H9 (cell line): Measurements from ENCODE around the gene GALT. TPM values are rescaled to one million over a fixed set of nuclear protein-coding genes. Genes with fewer than 3 reads are reported as not detected.

Experiments used
- DNase-seq: peaks from one replicate; pipeline ENCODE4 v3.0.0-alpha.2; 2017
- H2AFZ ChIP-seq: one replicate; pipeline ENCODE4 v1.6.1; 2013; ENCODE audit warnings: mild to moderate bottlenecking, low read length, control low read depth, moderate library complexity
- H2AK5ac ChIP-seq: 2 replicates; pipeline ENCODE4 v1.6.1; 2013; ENCODE audit warnings: low read length, control low read depth, mixed read lengths; ENCODE audit not compliant: insufficient read length
- H2BK120ac ChIP-seq: one replicate; pipeline ENCODE4 v1.6.1; 2013; ENCODE audit warnings: low read depth, mild to moderate bottlenecking, low read length, control low read depth, inconsistent platforms; ENCODE audit not compliant: poor library complexity, severe bottlenecking
- H2BK12ac ChIP-seq: 2 replicates; pipeline ENCODE4 v1.6.1; 2013; ENCODE audit warnings: low read length, control low read depth, mixed read lengths, low read depth; ENCODE audit not compliant: insufficient read length
- H2BK15ac ChIP-seq: 2 replicates; pipeline ENCODE4 v1.6.1; 2013; ENCODE audit warnings: low read depth, low read length, control low read depth
- H2BK20ac ChIP-seq: one replicate; pipeline ENCODE4 v1.6.1; 2013; ENCODE audit warnings: low read depth, mild to moderate bottlenecking, low read length, control low read depth, inconsistent platforms; ENCODE audit not compliant: poor library complexity, severe bottlenecking
- H2BK5ac ChIP-seq: 2 replicates; pipeline ENCODE4 v1.6.1; 2013; ENCODE audit warnings: low read length, control low read depth, mixed read lengths; ENCODE audit not compliant: insufficient read length
- H3K14ac ChIP-seq: 2 replicates; pipeline ENCODE4 v1.6.1; 2013; ENCODE audit warnings: low read length, control low read depth; ENCODE audit not compliant: insufficient read depth
- H3K18ac ChIP-seq: 2 replicates; pipeline ENCODE4 v1.6.1; 2013; ENCODE audit warnings: low read depth, mild to moderate bottlenecking, mixed read lengths, low read length, control low read depth; ENCODE audit not compliant: insufficient read length
- H3K23ac ChIP-seq: 2 replicates; pipeline ENCODE4 v1.6.1; 2013; ENCODE audit warnings: low read length, control low read depth, mixed read lengths, low read depth; ENCODE audit not compliant: insufficient read length
- H3K23me2 ChIP-seq: 2 replicates; pipeline ENCODE4 v1.6.1; 2013; ENCODE audit warnings: low read depth, mild to moderate bottlenecking, mixed read lengths, low read length, control low read depth; ENCODE audit not compliant: insufficient read length, poor library complexity, severe bottlenecking
- H3K27ac ChIP-seq: 2 replicates; pipeline ENCODE4 v1.5.1; 2013; ENCODE audit warnings: low read length, control low read depth, mixed read lengths, low read depth; ENCODE audit not compliant: insufficient read length
- H3K27me3 ChIP-seq: 2 replicates; pipeline ENCODE4 v1.6.1; 2013; ENCODE audit warnings: low read length, control low read depth, inconsistent platforms; ENCODE audit not compliant: insufficient read depth
- H3K4ac ChIP-seq: 2 replicates; pipeline ENCODE4 v1.6.1; 2013; ENCODE audit warnings: low read depth, mild to moderate bottlenecking, control low read depth, inconsistent platforms, low read length, moderate library complexity
- H3K4me1 ChIP-seq: 2 replicates; pipeline ENCODE4 v1.6.1; 2013; ENCODE audit warnings: low read length, control low read depth, inconsistent platforms; ENCODE audit not compliant: insufficient read depth
- H3K4me2 ChIP-seq: 2 replicates; pipeline ENCODE4 v1.6.1; 2013; ENCODE audit warnings: low read length, control low read depth, mixed read lengths; ENCODE audit not compliant: insufficient read length, insufficient read depth
- H3K56ac ChIP-seq: 2 replicates; pipeline ENCODE4 v1.6.1; 2013; ENCODE audit warnings: low read depth, mild to moderate bottlenecking, mixed read lengths, low read length, control low read depth; ENCODE audit not compliant: insufficient read length
- H3K79me1 ChIP-seq: 2 replicates; pipeline ENCODE4 v1.6.1; 2013; ENCODE audit warnings: low read depth, mild to moderate bottlenecking, moderate library complexity, low read length, control low read depth, inconsistent platforms; ENCODE audit not compliant: insufficient read depth, poor library complexity, severe bottlenecking
- H3K79me2 ChIP-seq: 2 replicates; pipeline ENCODE4 v1.6.1; 2013; ENCODE audit warnings: low read length, control low read depth, inconsistent platforms; ENCODE audit not compliant: insufficient read depth
- H3K9ac ChIP-seq: 2 replicates; pipeline ENCODE4 v1.6.1; 2013; ENCODE audit warnings: low read length, control low read depth, mixed read lengths; ENCODE audit not compliant: insufficient read length; ENCODE audit errors: extremely low read depth
- H3K9me3 ChIP-seq: one replicate; pipeline ENCODE4 v1.6.1; 2013; ENCODE audit warnings: low read depth, low read length, inconsistent platforms; ENCODE audit not compliant: control insufficient read depth
- H3T11ph ChIP-seq: one replicate; pipeline ENCODE4 v1.6.1; 2013; ENCODE audit warnings: mild to moderate bottlenecking, low read length, control low read depth, inconsistent platforms
- H4K20me1 ChIP-seq: one replicate; pipeline ENCODE4 v1.6.1; 2013; ENCODE audit not compliant: control insufficient read depth, insufficient read length, insufficient read depth
- H4K5ac ChIP-seq: 2 replicates; pipeline ENCODE4 v1.6.1; 2013; ENCODE audit warnings: low read depth, mild to moderate bottlenecking, mixed read lengths, low read length, control low read depth; ENCODE audit not compliant: insufficient read length
- H4K8ac ChIP-seq: replicated peaks from 2 replicates; pipeline ENCODE4 v1.6.1; 2013; ENCODE audit warnings: low read length, control low read depth, mixed read lengths, low read depth; ENCODE audit not compliant: insufficient read length
- H4K91ac ChIP-seq: 2 replicates; pipeline ENCODE4 v1.6.1; 2013; ENCODE audit warnings: low read depth, mild to moderate bottlenecking, moderate library complexity, mixed read lengths, low read length, control low read depth; ENCODE audit not compliant: insufficient read length
- H3K27ac Mint-ChIP-seq, 3 experiments: 2 replicates in 2 of 3; 3 replicates in 1 of 3; pipeline ENCODE4 v1.8.0; 2020 to 2021; ENCODE audit warnings: mixed read lengths in 3 of 3, mild to moderate bottlenecking in 1 of 3, moderate library complexity in 1 of 3
- H3K27me3 Mint-ChIP-seq: 2 replicates; pipeline ENCODE4 v1.8.0; 2021; ENCODE audit warnings: low read depth, mild to moderate bottlenecking, moderate library complexity, mixed read lengths
- H3K36me3 Mint-ChIP-seq, 3 experiments: 2 replicates in 2 of 3; 3 replicates in 1 of 3; pipeline ENCODE4 v1.8.0; 2020 to 2021; ENCODE audit warnings: low read depth in 3 of 3, mixed read lengths in 3 of 3; ENCODE audit not compliant: insufficient read depth in 1 of 3
- H3K4me1 Mint-ChIP-seq, 2 experiments: 2 replicates each; pipeline ENCODE4 v1.8.0; 2020; ENCODE audit warnings: mixed read lengths in 2 of 2
- H3K4me3 Mint-ChIP-seq, 2 experiments: 2 replicates in 1 of 2; 3 replicates in 1 of 2; pipeline ENCODE4 v1.8.0; 2020 to 2021; ENCODE audit warnings: mild to moderate bottlenecking in 2 of 2, mixed read lengths in 2 of 2, moderate library complexity in 1 of 2
- H3K9me3 Mint-ChIP-seq, 2 experiments: 2 replicates in 1 of 2; 3 replicates in 1 of 2; pipeline ENCODE4 v1.8.0; 2020; ENCODE audit warnings: mild to moderate bottlenecking in 2 of 2, mixed read lengths in 2 of 2, moderate library complexity in 1 of 2
- WGBS: extraction: QIAGEN DNeasy Blood & Tissue Kit; methylation state at CpG from one replicate; pipeline ENCODE4 v1.1.7; 2013; ENCODE audit warnings: missing lambda C conversion rate, low lambda C conversion rate, mixed read lengths; ENCODE audit not compliant: insufficient read length; ENCODE audit errors: extremely low coverage; 5-methylcytosine and 5-hydroxymethylcytosine counted together
- total RNA-seq: library from RNA; stranded (reverse); gene quantifications from 2 replicates; pipeline ENCODE4 v1.2.1, GENCODE V29; 2021
- TF ChIP-seq, protein P1 (sequence below): fragments of 200-600 bp; sonication (generic); conservative IDR thresholded peaks from 3 replicates; pipeline ENCODE4 v1.8.0; 2021; ENCODE audit warnings: antibody characterized with exemption, mild to moderate bottlenecking

Gene GALT
- total RNA-seq, 1 experiment from 2014 or later, result 41.5 TPM

DNA sequence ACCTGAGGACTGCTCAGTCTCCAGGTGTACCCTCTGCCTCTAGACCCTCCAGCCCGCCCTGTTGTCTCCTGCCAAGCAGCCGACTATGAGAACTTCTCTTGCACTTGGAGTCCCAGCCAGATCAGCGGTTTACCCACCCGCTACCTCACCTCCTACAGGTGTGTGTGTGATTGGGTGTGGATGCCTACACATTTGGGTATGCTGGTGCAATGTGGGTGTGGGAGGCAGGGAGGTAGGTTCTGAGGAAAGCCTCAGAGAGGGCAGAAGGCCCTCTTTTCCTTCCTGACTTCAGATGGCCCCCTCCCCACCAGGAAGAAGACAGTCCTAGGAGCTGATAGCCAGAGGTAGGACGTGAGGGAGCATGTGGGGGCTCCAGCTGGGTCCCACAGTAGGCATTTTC lies 10.5 kb downstream of the GALT start:
- Histone ChIP-seq H3K23me2 (peaks cover 3% of the 10 kb centered on the region), H3K79me1 (no peaks in the 10 kb centered on the region), H3K27me3 (no peaks in the 10 kb centered on the region), H4K20me1 (peaks cover 3% of the 10 kb centered on the region), H2BK20ac (no peak overlapping the region), H3K79me2 (no peaks in the 10 kb centered on the region), H2BK5ac (no peak overlapping the region), H2AFZ (no peak overlapping the region), H3K56ac (no peak overlapping the region), H3K27ac (no peak overlapping the region), H4K91ac (no peak overlapping the region), H4K8ac (no peak overlapping the region), H3K9me3 (no peaks in the 10 kb centered on the region), H3K4ac (no peak overlapping the region), H3K18ac (no peak overlapping the region), H2BK120ac (no peak overlapping the region), H3K4me1 (peaks cover 5% of the 10 kb centered on the region; the same call in 1 of the 2 replicates), H3K4me2 (no peak overlapping the region), H2BK12ac (no peak overlapping the region), H3K23ac (no peak overlapping the region), H2BK15ac (no peak overlapping the region), H2AK5ac (no peak overlapping the region), H3K14ac (no peak overlapping the region), H4K5ac (no peak overlapping the region), H3T11ph (no peak overlapping the region), H3K9ac (no peak overlapping the region)
- Mint-ChIP-seq H3K27me3 (peaks cover 6% of the 10 kb centered on the region), H3K36me3 (no peaks in the 10 kb centered on the region), H3K27ac (no peak overlapping the region), H3K4me1 (peaks cover 21 to 34% of the 10 kb centered on the region in 2 experiments), H3K4me3 (no peak overlapping the region), H3K9me3 (no peaks in the 10 kb centered on the region)
- TF ChIP-seq, protein P1, sequence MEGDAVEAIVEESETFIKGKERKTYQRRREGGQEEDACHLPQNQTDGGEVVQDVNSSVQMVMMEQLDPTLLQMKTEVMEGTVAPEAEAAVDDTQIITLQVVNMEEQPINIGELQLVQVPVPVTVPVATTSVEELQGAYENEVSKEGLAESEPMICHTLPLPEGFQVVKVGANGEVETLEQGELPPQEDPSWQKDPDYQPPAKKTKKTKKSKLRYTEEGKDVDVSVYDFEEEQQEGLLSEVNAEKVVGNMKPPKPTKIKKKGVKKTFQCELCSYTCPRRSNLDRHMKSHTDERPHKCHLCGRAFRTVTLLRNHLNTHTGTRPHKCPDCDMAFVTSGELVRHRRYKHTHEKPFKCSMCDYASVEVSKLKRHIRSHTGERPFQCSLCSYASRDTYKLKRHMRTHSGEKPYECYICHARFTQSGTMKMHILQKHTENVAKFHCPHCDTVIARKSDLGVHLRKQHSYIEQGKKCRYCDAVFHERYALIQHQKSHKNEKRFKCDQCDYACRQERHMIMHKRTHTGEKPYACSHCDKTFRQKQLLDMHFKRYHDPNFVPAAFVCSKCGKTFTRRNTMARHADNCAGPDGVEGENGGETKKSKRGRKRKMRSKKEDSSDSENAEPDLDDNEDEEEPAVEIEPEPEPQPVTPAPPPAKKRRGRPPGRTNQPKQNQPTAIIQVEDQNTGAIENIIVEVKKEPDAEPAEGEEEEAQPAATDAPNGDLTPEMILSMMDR, result no peak
- no CpG with 5 or more reads among the region's 5 CpGs for WGBS
- DNase-seq, result no peak
